ENCODE data around the gene RALB.
"Not testable (repeated sequence)": the region's sequence is repeated elsewhere in the genome, so short reads cannot be mapped to it uniquely, and the experiment has no call there.

Gene RALB

DNA sequence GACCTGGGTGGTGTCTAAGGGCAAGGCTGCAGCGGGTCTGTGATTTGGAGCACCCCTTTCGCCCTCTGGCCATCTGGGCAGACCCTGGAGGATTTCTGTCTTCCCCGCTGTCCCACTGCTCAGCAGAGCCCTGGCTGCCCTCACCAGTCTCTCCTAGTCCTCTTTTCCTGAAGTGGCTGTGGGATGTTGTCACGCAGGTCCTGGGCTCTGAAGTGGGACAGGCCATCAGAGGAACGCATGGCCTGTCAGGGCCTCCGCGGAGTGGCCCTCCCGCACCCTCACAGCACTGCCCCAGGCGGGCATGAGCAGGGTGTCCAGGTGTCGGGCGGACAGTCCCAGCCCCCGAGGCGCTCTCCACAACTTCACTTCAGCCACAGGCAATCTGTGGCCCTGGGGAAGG is 28.4 kb upstream of the RALB start:
- H3K4me3 ChIP-seq (ENCODE audit: low read depth, low read length): no peak overlapping the region
- DNase-seq (ENCODE audit: low read depth): no peak

DNA sequence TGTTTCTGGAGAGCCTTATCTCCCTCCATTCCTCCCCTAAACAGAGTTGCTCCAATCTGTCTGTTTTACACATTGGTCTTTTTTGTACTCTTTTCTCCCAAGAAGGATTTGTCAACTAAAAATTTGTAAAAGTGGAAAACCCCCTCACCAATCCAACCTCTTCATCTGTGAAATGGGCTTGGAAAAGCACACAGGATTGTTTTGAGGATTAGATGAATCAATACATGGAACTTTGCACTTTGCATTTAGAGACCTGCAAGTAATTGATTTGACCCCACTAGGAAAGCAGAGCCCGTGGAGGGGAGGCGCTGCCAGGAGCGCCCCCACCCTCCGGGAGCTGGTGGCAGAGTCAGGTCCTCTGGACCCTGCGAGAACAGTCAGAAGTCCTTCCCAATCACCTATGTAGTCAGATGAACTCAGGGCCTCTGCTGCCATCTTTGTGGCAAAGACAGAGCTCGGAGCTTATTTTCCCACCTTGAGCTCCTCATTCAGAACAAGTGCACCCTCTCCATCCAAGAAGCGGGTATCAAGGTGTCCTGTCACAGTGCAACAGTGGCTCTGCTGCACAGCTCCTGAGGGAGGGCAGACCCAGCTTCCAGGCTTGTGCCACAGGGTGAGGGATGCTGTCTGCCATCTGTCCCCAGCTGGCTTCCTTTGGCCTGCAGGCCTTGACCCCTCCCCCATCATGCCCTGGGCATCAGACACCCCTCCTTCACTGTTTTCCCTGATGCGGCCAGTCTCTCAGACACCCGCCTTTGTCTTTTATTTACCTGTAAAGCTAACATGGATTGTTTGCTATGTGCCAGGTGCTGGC is 27.7 kb upstream of the RALB start:
- H3K4me3 ChIP-seq (ENCODE audit: low read depth, low read length): no peak overlapping the region
- no peak for DNase-seq (ENCODE audit: low read depth)

DNA sequence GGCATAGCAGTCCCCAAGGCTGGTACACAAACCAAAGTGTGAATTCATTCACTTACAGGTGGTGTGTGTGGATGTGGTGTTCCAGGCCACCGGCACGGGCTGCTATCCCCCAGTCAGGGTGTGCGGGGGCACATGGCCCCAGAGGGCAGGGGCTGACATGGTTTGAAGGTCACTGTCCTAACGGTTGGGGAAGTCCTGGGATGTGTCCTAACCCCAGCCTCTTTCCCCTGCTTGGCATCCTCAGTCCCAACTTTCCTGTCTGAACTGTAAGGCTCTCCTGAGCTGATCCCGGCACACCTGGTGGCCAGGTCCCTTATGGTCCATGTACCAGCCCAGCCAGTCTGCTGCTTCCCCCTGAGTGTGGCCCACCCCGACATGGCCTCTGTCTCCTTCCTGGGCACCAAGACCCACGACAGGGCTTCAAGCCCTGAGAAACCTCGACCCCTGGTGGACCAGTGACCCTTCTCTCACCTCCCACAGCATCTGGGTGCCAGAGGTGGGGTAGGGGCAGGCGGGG is 27.0 kb upstream of the RALB start:
- H3K4me3 ChIP-seq (ENCODE audit: low read depth, low read length): no peak overlapping the region
- DNase-seq (ENCODE audit: low read depth): no peak

DNA sequence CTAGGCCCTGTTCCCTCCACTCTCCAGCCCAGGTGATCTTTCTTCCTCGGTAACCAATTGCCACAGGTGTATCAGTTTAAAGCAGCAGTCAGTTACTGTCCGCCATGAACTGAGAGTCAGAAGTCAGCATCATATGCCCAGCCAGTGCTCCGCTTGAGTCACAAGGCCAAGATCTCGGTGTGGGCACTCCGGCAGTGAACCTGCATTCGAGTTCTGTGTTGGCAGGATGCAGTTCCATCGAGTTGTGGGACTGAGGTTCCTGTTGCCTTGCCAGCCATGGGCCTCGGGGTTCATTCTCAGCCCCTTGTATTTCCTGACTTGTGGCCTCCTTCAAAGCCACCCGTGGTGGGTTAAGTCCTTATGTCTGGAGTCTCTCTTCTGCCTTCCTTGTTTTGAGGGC is 26.3 kb upstream of the RALB start:
- H3K4me3 ChIP-seq (ENCODE audit: low read depth, low read length): no peak overlapping the region

DNA sequence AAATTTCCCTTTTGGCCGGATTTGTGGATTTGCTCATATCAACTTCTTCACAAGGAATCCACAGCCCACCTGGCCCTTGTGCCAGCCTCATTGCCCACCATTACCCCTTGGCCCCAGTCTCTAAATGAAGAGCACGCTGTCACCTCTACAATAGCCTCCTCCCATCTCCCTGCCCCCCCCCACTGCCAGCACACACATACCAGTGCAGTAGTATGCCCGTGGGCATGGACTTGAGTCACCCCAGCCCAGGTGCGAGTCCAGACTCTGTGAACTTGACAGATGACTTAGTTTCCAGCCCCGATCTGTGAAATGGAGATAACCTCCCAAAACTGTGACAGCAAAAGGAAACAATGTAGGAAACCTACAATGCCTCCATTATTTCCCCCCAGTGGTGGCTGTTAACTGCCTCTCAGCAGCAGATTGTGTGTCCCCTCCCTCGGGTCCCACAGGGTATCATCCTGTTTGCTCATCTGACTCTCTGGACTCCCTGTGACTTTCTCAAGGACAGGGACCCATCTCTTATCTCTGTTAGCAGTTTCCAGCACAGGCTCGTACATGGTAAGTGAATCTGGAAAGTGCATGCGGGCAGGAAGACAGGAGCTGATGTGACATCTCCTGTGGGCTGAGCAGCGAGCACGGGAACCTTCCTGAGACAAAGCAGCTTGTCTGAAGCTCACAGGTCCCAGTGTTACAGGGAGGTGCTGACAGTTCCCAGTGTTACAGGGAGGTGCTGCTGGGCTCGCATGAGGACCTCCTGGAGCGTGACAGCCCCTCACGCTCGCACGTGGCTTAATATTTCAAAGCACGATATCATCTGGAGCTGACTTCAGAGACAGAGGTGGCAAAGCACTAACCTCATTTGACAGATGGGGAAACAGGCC is 25.3 kb upstream of the RALB start:
- no peak overlapping the region for H3K4me3 ChIP-seq (ENCODE audit: low read depth, low read length)
- DNase-seq (ENCODE audit: low read depth): no peak

More for the DNA sequence above, 26.3 kb upstream of the RALB start:
- no peak for DNase-seq (ENCODE audit: low read depth)

DNA sequence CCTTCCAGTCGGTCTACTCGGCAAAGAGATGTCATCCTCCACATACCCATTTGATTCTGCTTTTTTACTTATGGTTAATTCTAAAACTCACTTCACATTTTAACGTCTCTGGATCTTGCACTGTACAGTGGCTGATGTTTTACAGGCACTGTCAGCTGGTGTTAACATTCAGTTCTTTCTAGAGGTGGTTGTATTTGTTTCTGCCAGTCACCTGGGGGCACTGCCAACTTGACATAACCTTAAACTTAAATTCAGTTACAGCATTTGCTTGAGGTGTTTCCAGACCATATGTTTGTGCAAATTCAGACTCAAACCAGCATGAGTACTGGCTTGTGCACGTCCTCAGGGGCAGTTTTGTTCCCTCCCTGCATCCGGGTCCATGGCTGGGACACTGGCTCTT is 24.1 kb upstream of the RALB start:
- H3K4me3 ChIP-seq (ENCODE audit: low read depth, low read length): no peak overlapping the region
- DNase-seq (ENCODE audit: low read depth): no peak

DNA sequence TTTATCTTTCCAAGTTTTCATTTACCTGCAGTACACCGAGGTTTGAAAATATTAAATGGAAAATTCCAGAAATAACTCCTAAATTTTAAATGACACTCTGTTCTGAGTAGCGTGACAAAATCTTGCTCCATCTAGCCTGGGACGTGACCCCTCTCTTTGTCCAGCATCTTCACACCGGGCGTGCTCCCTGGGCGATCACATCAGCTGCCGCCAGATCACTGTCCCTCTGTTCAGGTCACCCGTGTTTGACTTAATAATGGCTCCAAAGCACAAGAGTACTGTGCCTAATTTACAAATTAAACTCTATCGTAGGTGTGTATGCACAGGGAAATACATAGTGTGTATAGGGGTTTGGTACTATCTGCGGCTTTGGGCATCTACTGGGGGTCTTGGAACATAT is 23.3 kb upstream of the RALB start:
- DNase-seq (ENCODE audit: low read depth): no peak
- no peak overlapping the region for H3K4me3 ChIP-seq (ENCODE audit: low read depth, low read length)

DNA sequence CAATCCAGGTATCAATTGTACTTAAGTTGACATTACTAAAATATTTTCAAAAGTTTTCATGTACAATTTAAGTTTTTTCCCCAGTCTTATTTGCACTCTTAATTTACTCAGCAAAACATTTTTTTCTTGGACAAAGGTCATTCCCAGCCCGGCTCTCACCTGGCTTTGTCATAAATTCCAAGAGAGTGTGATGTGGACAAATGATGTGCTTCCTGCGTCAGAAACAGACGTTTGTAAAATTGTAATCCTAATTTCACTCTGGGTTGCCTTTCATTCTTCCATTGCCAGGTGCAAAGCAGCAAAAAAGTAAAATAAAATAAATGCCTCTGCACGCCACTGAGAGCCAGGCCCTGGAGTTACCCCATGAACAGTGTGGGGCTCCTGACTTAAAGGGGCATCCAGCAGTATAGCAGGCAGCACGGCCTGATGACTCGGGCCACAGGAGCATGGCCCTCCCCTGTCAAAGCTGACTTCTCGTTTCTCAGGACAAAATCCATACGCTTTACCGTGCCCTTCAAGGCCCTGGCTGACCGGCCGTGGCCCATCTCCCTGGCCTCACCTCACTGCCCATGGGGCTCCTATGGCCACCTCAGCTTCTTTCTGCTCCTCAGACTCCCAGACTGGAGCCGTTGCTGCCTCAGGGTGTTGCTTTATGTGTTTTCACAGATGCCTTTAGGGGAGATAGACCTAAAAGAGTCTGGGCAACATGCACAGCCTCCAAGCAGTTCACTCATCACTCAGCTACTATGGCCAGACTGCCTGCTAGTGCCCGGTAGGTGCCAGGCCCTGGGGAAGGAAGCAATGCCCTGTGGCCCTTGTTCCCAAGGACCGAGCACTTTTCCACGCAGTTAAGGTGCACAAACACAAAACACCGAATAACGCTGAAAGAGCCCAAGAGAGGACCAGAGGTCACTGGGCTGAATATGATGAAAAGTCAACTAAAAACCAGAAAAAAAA is 21.9 kb upstream of the RALB start:
- no peak overlapping the region for H3K4me3 ChIP-seq (ENCODE audit: low read depth, low read length)
- DNase-seq (ENCODE audit: low read depth): no peak

DNA sequence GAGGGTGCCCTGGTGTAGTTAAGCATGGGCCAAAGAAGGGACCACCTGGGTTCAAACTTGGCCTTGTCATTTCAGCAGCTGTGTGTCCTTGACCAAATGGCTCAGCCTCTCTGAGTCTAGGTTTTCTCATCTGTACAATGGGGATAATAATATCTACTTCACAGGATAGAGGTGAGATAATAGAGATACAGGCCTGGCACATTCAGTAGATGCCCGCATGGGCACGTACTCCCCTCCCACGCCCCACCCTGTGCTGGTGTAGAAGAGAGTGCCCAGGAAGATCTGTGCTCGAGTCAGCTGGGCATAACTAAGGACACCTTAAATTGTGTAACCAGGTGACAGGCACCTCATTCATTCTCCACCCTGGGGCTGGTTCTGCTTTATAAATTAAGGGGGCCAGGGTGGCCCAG is 21.1 kb upstream of the RALB start:
- DNase-seq (ENCODE audit: low read depth): no peak
- H3K4me3 ChIP-seq (ENCODE audit: low read depth, low read length): no peak overlapping the region

DNA sequence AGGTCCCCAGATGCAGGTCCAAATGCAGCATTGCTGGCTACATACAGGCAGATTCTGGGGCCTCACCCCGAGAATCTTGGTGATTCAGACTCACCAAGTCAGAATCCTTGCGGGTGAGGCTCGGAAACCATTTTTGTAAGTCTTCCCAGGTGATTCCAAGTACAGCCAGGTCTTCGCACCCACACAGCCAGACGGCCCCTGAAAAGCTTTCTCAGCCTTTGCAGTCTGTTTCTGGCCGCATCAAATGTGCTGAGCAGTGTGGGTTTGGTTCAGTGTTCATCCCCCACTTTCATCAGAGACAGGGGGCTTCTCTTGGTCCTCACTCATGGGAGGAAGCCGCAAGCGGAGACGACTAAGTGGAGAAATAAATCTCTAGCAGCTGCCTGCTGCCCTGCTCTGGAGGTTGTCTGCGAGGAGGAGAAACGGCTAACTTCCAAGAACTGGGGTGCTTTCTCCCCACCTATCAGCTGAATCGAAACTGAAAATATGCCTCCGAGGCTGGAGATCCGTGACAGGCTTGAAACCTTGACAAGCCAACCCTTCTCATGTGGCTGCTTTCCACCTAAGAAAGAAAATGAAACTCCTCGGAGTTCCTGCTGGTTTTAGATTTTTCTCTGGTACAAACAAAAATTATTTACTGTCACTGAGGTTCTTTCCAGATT is 20.5 kb upstream of the RALB start:
- H3K4me3 ChIP-seq (ENCODE audit: low read depth, low read length): peak overlapping the region; percentile 36
- DNase-seq (ENCODE audit: low read depth): no peak

DNA sequence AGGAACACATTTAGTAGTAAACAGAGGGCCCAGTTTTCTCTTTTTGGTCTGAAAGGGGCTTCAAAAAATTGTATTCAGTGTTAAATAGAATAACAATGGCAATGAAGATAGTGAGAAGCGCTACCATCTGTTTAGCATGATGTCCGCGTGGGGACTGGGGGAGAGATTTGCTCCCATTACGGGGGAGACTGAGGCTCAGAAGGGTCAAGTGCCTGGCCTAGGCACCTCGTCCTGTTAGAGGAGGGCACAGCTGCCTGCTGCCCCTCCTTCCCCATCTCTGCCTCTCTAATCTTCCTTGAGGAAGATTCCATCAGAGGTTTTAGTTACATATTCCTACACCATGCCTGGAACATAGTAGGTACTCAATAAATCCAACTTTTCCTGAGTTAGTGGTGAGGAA is 19.4 kb upstream of the RALB start:
- no peak overlapping the region for H3K4me3 ChIP-seq (ENCODE audit: low read depth, low read length)
- no peak for DNase-seq (ENCODE audit: low read depth)

DNA sequence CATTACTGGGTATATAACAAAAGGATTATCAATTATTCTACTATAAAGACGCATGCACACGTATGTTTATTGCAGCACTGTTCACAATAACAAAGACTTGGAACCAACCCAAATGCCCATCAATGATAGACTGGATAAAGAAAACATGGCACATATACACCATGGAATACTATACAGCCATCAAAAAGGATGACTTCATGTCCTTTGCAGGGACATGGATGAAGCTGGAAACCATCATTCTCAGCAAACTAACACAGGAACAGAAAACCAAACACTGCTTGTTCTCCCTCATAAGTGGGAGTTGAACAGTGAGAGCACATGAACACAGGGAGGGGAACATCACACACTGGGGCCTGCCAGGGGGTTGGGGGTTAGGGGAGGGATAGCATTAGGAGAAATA is 17.5 kb upstream of the RALB start:
- H3K4me3 ChIP-seq (ENCODE audit: low read depth, low read length); DNase-seq (ENCODE audit: low read depth): not testable (repeated sequence)

DNA sequence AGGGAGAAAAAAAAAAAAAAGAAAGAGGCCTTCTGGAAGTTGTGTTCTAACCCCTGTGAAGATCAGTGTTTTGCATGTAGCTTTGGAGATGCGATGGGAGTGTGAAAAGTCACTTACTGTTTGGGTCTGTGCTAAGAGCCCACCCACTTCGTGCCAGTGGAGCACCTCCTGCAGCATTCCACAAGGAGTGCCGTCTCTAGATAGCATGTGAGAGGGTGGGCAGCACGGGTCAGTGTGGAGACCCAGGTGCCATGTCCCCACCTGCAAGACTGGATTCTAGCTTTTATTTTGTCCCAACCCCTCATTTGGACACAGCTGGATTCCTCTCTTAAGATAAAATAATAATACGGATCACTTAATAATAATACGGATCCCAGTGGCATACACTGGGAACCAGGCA is 17.0 kb upstream of the RALB start:
- DNase-seq (ENCODE audit: low read depth): no peak
- H3K4me3 ChIP-seq (ENCODE audit: low read depth, low read length): no peak overlapping the region

DNA sequence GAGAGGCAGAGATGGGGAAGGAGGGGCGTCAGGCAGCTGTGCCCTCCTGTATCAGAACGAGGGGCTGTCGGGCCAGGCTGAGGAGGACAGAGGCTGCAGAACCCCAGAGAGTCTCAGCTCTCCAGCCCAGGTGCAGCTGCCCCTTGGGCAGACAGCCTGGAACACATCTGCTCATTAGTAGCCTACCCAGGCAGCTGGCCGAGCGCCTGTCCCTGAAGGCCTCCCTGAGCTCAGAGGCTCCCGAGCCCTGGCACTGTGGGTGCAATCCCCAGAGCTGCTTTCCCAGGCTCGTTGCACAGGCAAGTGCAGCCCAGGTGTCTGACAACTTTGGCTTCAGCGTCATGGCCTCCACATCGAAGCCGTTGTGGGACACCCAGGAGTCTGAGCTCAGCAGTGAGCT is 16.3 kb upstream of the RALB start:
- H3K4me3 ChIP-seq (ENCODE audit: low read depth, low read length): no peak overlapping the region
- no peak for DNase-seq (ENCODE audit: low read depth)

DNA sequence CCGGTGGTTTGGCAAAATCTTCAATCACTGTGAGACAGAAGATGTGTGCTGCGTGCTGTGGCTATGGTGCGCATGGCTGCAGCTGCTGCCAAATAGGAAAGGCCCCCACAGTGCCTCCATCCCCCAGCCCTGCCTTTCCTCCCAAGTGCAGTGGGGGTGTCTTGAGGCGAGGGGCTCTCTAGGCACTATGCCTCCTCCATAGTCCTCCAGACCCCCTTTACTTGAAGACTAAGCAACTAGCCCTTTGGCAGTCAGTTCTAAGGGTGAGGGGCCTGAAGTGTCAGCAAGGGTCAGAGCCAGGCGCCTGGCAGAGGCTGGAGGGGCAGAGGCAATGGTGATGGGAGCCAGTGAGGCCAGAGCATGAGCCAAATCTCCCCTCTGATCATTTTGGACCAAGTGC is 15.9 kb upstream of the RALB start:
- DNase-seq (ENCODE audit: low read depth): no peak
- no peak overlapping the region for H3K4me3 ChIP-seq (ENCODE audit: low read depth, low read length)

DNA sequence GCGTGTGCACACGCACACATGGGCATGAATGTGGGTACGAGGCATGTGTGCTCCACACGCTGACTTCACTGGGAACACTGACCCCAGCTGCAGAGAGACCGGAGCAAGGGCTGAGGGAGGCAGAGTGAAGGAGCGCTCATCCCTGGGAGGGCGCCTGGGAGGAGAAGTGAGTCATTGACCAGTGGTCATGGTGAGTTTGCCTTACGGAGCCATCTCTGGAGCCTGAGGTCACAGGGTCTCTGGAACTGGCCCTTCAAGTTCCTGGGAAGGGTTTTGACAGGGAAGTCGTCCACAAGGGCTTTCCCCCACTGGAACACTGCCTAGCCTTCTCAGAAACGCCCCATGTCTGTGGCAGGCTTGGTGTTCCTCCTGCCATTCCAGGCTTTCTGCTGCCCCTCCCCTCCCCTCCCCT is 15.2 kb upstream of the RALB start:
- DNase-seq (ENCODE audit: low read depth): no peak

DNA sequence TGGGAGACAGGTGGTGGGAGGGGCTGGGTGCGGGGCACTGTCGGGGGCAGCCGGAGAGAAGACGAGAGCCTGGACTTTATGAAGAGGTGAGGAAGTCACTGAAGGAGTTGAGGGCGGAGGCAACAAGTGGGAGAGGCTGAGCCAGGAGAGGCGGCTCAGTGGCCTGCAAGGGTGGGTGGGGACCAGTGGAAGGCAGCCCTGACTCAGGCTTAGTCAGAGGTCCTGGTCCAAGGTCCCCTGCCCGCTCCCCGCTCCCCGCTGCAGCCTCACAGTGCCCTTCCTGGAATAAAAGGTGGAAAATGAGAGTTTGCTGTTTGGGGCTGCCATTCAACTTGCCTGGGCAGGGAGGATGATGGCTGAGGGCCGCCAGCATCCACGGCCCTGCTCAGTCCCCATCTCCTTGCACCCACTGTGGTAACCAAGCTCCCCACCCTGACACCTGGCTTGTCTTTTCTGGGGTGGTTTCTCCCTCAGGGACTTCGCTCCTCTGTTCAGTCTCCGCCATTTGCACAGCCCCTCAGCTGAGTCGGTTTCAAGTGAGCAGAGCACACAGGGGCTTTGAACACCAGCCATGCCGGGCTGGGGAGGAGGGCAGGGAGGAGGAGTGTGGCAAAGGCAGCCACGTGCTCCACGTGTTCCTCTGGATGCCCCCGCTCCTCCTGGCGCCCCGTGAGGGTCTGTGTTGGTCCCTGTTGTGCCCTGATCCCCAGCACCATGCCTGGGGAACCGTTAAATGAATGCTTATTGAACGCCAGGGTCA is 13.7 kb upstream of the RALB start:
- peak; percentile 31 for DNase-seq (ENCODE audit: low read depth)
- no peak overlapping the region for H3K4me3 ChIP-seq (ENCODE audit: low read depth, low read length)

More for the DNA sequence above, 15.2 kb upstream of the RALB start:
- H3K4me3 ChIP-seq (ENCODE audit: low read depth, low read length): no peak overlapping the region
